ENCODE results near the gene MX2.

Gene MX2

DNA sequence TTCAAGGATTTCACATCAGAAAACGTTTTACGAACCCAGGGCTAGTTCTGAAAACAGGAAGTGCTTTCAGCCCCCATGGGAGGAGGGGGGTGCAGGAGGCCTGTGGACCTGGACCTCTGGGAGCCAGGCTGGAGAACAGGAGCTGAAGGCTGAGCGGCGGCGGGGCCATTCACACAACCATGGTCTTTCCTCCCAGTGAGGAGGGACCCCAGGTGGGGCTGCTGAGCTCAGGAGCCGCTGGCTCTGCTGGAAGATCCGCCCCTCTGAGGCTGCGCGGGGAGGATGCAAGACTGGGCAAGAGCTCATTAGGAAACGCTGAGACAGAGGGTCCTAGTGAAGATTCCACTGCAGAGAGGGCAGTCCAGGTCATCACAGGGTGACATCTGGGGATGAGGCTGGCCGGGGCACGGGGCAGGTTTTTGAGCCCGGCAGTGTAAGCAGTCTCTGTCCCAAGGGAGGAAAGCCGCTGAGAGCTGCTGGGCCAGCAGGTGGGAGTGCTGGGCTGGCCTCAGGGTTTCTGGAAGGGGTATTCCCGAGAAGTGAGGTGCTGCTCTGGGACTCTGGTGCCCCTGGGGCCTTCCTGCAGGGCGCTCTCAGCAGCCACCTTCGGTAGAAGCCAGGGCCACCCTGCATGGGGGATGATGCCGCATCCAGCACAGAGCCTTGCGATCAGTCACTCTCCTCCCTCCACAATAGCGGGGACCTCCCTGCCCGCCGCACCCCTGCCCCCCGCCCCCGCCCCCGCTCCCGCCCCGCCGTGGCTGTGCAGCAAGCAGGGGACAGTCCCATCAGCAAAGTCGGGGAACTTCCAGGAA, 7.5 kb downstream of the MX2 start:
- DNase-seq (ENCODE audit: low read depth, low spot score) = no peak
- in situ Hi-C loops (cut with HindIII; ENCODE audit: low sequenced_read_pairs) = no loop called here

GRCh38 chr21:41369920-41370839, 8.4 kb downstream of the MX2 start:
- in situ Hi-C loops (cut with HindIII; ENCODE audit: low sequenced_read_pairs) = no loop called here
- no peak for DNase-seq (ENCODE audit: low read depth, low spot score)
- TF ChIP-seq, protein P1, sequence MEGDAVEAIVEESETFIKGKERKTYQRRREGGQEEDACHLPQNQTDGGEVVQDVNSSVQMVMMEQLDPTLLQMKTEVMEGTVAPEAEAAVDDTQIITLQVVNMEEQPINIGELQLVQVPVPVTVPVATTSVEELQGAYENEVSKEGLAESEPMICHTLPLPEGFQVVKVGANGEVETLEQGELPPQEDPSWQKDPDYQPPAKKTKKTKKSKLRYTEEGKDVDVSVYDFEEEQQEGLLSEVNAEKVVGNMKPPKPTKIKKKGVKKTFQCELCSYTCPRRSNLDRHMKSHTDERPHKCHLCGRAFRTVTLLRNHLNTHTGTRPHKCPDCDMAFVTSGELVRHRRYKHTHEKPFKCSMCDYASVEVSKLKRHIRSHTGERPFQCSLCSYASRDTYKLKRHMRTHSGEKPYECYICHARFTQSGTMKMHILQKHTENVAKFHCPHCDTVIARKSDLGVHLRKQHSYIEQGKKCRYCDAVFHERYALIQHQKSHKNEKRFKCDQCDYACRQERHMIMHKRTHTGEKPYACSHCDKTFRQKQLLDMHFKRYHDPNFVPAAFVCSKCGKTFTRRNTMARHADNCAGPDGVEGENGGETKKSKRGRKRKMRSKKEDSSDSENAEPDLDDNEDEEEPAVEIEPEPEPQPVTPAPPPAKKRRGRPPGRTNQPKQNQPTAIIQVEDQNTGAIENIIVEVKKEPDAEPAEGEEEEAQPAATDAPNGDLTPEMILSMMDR (IDR thresholded peaks at IDR 0.05; ENCODE audit: low read depth, low read length) = no peak
- no peak overlapping the region for H3K4me3 ChIP-seq (ENCODE audit: low read depth, low read length)

More for the DNA sequence above, 7.5 kb downstream of the MX2 start:
- H3K4me3 ChIP-seq (ENCODE audit: low read depth, low read length) = no peak overlapping the region
- TF ChIP-seq, protein P1 (IDR thresholded peaks at IDR 0.05; ENCODE audit: low read depth, low read length) = no peak

DNA sequence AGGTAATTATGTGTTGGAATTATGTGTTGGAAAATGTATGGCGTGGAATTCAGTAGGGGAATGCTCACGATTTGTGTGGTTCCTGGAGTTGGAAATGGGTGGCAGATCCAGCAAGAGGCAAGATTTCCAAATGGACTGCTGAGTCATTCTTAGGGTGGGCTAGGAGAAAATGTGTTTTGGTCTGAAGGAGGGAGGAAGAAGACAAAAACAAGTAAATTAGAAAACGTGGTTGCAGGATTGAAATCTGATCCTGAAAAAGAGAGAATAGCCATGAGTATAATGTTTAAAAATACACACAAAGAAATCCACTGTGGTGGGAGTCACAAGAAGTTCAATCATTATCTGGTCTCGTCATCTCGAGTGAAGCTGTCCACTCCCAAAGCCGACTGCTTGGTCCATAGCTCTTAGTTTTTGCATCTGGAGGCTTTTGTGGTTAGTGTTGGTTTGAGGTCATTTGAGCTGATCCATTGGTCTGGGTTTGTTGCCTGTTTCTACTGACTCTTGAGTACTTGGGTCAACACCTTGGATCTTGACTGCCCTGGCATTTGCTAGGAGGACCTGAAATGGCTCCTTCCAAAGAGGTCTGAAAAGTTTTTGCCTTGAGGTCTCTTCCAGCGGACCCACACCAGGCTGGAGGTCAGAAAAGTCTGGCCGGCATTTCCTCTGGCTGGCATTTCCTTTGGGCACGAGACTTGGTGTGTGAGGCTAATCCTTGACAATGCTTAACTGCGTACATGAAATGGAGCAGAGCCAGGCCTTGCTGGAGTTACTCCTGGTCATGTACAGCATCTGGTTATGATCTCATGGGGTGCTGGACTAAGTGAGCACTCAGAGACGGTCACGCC, 9.2 kb downstream of the MX2 start:
- TF ChIP-seq, protein P1 (IDR thresholded peaks at IDR 0.05; ENCODE audit: low read depth, low read length) = no peak
- H3K4me3 ChIP-seq (ENCODE audit: low read depth, low read length) = no peak overlapping the region
- DNase-seq (ENCODE audit: low read depth, low spot score) = no peak
- in situ Hi-C loops (cut with HindIII; ENCODE audit: low sequenced_read_pairs) = no loop called here

GRCh38 chr21:41371685-41372030, 9.8 kb downstream of the MX2 start:
- in situ Hi-C loops (cut with HindIII; ENCODE audit: low sequenced_read_pairs) = no loop called here
- TF ChIP-seq, protein P1 (IDR thresholded peaks at IDR 0.05; ENCODE audit: low read depth, low read length) = no peak
- H3K4me3 ChIP-seq (ENCODE audit: low read depth, low read length) = no peak overlapping the region
- no peak for DNase-seq (ENCODE audit: low read depth, low spot score)

DNA sequence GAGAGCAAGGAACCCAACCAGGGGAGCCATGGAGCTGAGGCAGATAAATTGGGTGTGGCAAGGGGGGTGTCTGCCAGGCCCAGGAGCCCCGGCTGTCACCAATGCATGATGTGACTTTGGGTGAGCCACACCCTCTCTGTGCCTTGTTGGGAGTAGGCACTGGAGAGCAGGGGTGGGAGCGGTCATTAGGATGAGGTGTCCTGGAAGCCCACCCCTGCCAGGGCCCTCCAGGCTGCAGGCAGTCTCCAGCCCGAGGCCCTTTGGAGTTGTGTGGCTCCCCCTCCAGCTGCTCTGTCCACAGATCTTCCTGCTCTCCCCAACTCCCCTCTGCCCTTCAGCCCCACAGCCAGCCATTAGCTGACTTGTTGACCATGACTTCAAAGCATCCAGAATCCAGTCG, 11.4 kb downstream of the MX2 start:
- TF ChIP-seq, protein P1 (IDR thresholded peaks at IDR 0.05; ENCODE audit: low read depth, low read length) = no peak
- no peak overlapping the region for H3K4me3 ChIP-seq (ENCODE audit: low read depth, low read length)
- no peak for DNase-seq (ENCODE audit: low read depth, low spot score)
- in situ Hi-C loops (cut with HindIII; ENCODE audit: low sequenced_read_pairs) = no loop called here

GRCh38 chr21:41373763-41374162, 11.9 kb downstream of the MX2 start:
- in situ Hi-C loops (cut with HindIII; ENCODE audit: low sequenced_read_pairs) = no loop called here
- no peak overlapping the region for H3K4me3 ChIP-seq (ENCODE audit: low read depth, low read length)
- DNase-seq (ENCODE audit: low read depth, low spot score) = no peak
- TF ChIP-seq, protein P1 (IDR thresholded peaks at IDR 0.05; ENCODE audit: low read depth, low read length) = no peak

Measured in astrocyte of the spinal cord (primary cell).